GM21423 (cell line): ENCODE measurements around the gene PTH2R.

ENCODE experiments used
- ATAC-seq: cut with Tn5 transposase; IDR thresholded peaks from one replicate; pipeline ENCODE4 v1.9.1; 2021; ENCODE audit warnings: mild to moderate bottlenecking, moderate library complexity; ENCODE audit not compliant: unreplicated experiment

The PTH2R gene

DNA sequence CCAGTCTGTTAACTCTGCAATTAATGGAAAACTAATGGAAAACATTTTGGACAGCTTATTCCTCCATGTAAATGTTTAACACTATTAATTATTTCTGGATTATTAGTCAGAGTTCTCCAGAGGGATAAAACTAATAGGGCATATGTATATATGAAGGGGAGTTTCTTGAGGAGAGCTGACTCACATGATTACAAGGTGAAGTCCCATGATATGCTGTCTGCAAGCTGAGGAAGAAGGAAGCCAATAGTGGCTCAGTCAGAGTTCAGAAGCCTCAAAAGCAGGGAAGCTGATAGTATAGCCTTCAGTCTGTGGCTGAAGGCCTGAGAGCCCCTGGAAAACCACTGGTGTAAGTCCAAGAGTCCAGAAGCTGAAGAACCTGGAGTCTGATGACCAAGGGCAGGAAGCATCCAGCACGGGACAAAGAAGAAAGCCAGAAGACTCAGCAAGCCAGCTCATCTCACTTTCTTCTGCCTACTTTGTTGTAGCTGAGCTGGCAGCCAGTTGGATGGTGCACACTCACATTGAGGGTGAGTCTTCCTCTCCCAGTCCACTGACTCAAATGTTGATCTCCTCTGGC lies 136.0 kb downstream of the PTH2R start:
- ATAC-seq: no peak
